CD14-positive monocyte (primary cell): ENCODE data around the gene TMEM91. TPM values are rescaled to one million over a fixed set of nuclear protein-coding genes. Genes with fewer than 3 reads are reported as not detected.

Source experiments
- DNase-seq, 3 donors: peaks; one replicate each; pipeline ENCODE4 v3.0.0-alpha.2; 2011 to 2022
- H2AFZ ChIP-seq: 2 replicates; pipeline ENCODE4 v1.6.0; 2012; ENCODE audit warnings: mild to moderate bottlenecking, low read depth, low read length, inconsistent platforms; ENCODE audit not compliant: insufficient read depth, poor library complexity, severe bottlenecking
- H3K27ac ChIP-seq, 2 donors: 1 replicate in 1 of 2; 2 replicates in 1 of 2; pipeline ENCODE4 v1.5.1; 2012 to 2013; ENCODE audit warnings: low read length in 2 of 2, control low read depth in 1 of 2, inconsistent platforms in 1 of 2, low read depth in 1 of 2, mild to moderate bottlenecking in 1 of 2
- H3K27me3 ChIP-seq, 2 donors: one replicate each; pipeline versions ENCODE4 v1.6.0 to v1.6.1; 2011 to 2013; ENCODE audit warnings: low read length in 2 of 2; ENCODE audit not compliant: control insufficient read depth in 2 of 2, insufficient read depth in 2 of 2
- H3K36me3 ChIP-seq, 2 donors: replicated peaks in 1 of 2; 1 replicate in 1 of 2; 2 replicates in 1 of 2; pipeline versions ENCODE4 v1.5.1 to v1.6.1; 2012 to 2013; ENCODE audit warnings: low read length in 2 of 2, control low read depth in 1 of 2, inconsistent platforms in 1 of 2, mild to moderate bottlenecking in 1 of 2; ENCODE audit not compliant: insufficient read depth in 2 of 2, control insufficient read depth in 1 of 2
- H3K4me1 ChIP-seq, 2 donors: 1 replicate in 1 of 2; 2 replicates in 1 of 2; pipeline versions ENCODE4 v1.5.1 to v1.6.1; 2012 to 2013; ENCODE audit warnings: low read length in 2 of 2, control low read depth in 1 of 2, inconsistent platforms in 1 of 2, mild to moderate bottlenecking in 1 of 2, moderate library complexity in 1 of 2; ENCODE audit not compliant: insufficient read depth in 2 of 2, control insufficient read depth in 1 of 2
- H3K4me2 ChIP-seq: replicated peaks from 2 replicates; pipeline ENCODE3; 2012; ENCODE audit warnings: low read length, moderate library complexity, mild to moderate bottlenecking; ENCODE audit not compliant: poor library complexity, severe bottlenecking; ENCODE audit errors: extremely low read depth
- H3K4me3 ChIP-seq, 3 experiments: fragments of 200-600 bp in 1 of 3; sonication (generic) in 1 of 3; replicated peaks in 1 of 3; 1 replicate in 2 of 3; 2 replicates in 1 of 3; pipeline ENCODE4 v1.5.1; 2011 to 2013; ENCODE audit warnings: low read length in 3 of 3, mild to moderate bottlenecking in 3 of 3, control low read depth in 2 of 3, low read depth in 2 of 3, inconsistent platforms in 1 of 3, moderate library complexity in 1 of 3
- H3K79me2 ChIP-seq: 2 replicates; pipeline ENCODE4 v1.6.0; 2012; ENCODE audit warnings: mild to moderate bottlenecking, control low read depth, inconsistent platforms, low read length, moderate library complexity; ENCODE audit not compliant: insufficient read depth
- H3K9ac ChIP-seq: 2 replicates; pipeline ENCODE4 v1.6.0; 2017; ENCODE audit warnings: low read length, mild to moderate bottlenecking; ENCODE audit not compliant: insufficient read depth, poor library complexity, severe bottlenecking
- H3K9me3 ChIP-seq, 2 donors: replicated peaks in 1 of 2; 1 replicate in 1 of 2; 2 replicates in 1 of 2; pipeline versions ENCODE4 v1.5.1 to v1.6.1; 2012 to 2013; ENCODE audit warnings: low read length in 2 of 2, control low read depth in 1 of 2; ENCODE audit not compliant: control insufficient read depth in 1 of 2, insufficient read depth in 1 of 2
- H4K20me1 ChIP-seq: 2 replicates; pipeline ENCODE4 v1.6.0; 2012; ENCODE audit warnings: mild to moderate bottlenecking, low read length, control low read depth, moderate library complexity; ENCODE audit not compliant: insufficient read depth
- H3K27ac Mint-ChIP-seq, 7 donors: one replicate each; pipeline ENCODE4 v1.8.0; 2020; ENCODE audit warnings: mild to moderate bottlenecking in 7 of 7, mixed read lengths in 7 of 7, moderate library complexity in 6 of 7, inconsistent platforms in 2 of 7
- H3K27me3 Mint-ChIP-seq, 3 donors: one replicate each; pipeline ENCODE4 v1.8.0; 2021 to 2022; ENCODE audit warnings: low read depth in 3 of 3, mild to moderate bottlenecking in 3 of 3, mixed read lengths in 3 of 3, moderate library complexity in 3 of 3, inconsistent platforms in 1 of 3
- H3K36me3 Mint-ChIP-seq, 2 donors: one replicate each; pipeline ENCODE4 v1.8.0; 2020; ENCODE audit warnings: mixed read lengths in 2 of 2, inconsistent platforms in 1 of 2, mild to moderate bottlenecking in 1 of 2
- H3K4me1 Mint-ChIP-seq: one replicate; pipeline ENCODE4 v1.8.0; 2020; ENCODE audit warnings: mild to moderate bottlenecking, mixed read lengths
- H3K4me3 Mint-ChIP-seq, 2 donors: one replicate each; pipeline ENCODE4 v1.8.0; 2020; ENCODE audit warnings: mild to moderate bottlenecking in 2 of 2, mixed read lengths in 2 of 2, moderate library complexity in 1 of 2
- H3K9me3 Mint-ChIP-seq, 7 donors: one replicate each; pipeline ENCODE4 v1.8.0; 2020 to 2022; ENCODE audit warnings: mixed read lengths in 7 of 7, mild to moderate bottlenecking in 6 of 7, moderate library complexity in 6 of 7, inconsistent platforms in 2 of 7
- CTCF ChIP-seq: fragments of 200-600 bp; IDR thresholded peaks from one replicate; pipeline ENCODE4 v1.8.0; 2022; ENCODE audit warnings: antibody characterized with exemption, mild to moderate bottlenecking
- WGBS: methylation state at CpG from one replicate; pipeline ENCODE4 v1.1.5; 2013; ENCODE audit warnings: missing lambda C conversion rate; ENCODE audit not compliant: insufficient coverage; 5-methylcytosine and 5-hydroxymethylcytosine counted together
- intact Hi-C, 2 donors: fragments of 100-400 bp; cut with micrococcal nuclease; formaldehyde crosslinking; loops; one replicate each; pipeline versions ENCODE4 v1.15.0 to v1.15.1; 2023
- polyA plus RNA-seq, 3 donors: library from polyadenylated mRNA; depleted of rRNA in 1 of 3; unstranded in 2 of 3; stranded (reverse) in 1 of 3; fragments of 300-500 nt in 2 of 3; fragments of >200 nt in 1 of 3; fragmentation: Illumina TruSeq in 2 of 3; gene quantifications; 1 replicate in 2 of 3; 2 replicates in 1 of 3; pipeline ENCODE4 v1.2.3, GENCODE V29; 2012 to 2021

The TMEM91 gene
- polyA plus RNA-seq, 3 donors, result 29.1 to 103 (median 34.9) TPM

DNA sequence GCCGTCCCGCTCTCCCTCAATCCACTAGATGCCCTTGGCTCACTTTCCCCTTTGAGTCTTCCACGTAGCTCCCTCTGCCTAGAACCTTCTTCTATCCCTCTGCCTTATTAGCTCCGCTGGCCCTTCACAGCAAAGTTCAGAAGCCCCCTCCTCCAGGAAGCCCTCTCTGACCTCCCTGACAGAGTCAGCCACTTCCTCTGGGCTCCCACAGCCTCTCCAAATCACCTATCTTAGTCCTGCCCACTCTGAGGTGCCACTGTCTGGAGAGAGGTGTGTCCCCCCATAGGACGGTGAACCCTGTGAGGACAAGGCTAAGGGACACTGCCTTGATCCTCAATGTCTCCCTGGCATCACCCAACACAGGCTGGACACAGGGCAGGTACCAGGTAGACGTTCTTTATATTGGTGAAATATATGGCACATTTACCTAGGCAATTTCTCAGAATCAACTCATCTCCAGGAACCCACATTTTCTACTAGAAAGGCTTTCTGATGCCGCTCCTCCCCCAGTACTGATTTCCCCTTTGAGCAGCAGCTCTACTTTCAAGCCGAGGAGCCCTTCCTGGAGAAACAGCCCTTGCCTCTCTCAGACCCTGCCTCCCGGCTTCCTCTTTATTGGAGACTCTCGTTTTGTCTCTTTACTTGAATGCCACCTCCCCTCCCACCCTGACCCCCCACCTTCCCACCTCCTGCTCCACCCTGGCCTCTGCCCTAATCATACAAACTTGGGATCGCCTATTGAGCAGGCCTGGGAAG, 19.2 kb upstream of the TMEM91 start:
- intact Hi-C loops, result loop anchor here in 1 of 2 donors (10.0 kb wide), 1 partner anchor 168 kb away; no protein-coding TSS in a partner anchor
- peak overlapping the region; percentile 56 to 88 (median 84) for H3K27ac Mint-ChIP-seq
- no peak for TF ChIP-seq CTCF
- Histone ChIP-seq H4K20me1 (peaks cover 15% of the 10 kb centered on the region), H3K4me3 (peak overlapping the region in 1 of 3 experiments; percentile 42), H3K27ac (peak overlapping the region; percentile 11 to 73), H3K9ac (no peak overlapping the region), H3K9me3 (no peaks in the 10 kb centered on the region), H3K4me1 (peaks cover 47% of the 10 kb centered on the region in 2 donors), H3K79me2 (peaks cover 33% of the 10 kb centered on the region), H3K4me2 (peak overlapping the region; percentile 37), H3K27me3 (no peaks in the 10 kb centered on the region), H3K36me3 (peaks cover 0 to 6% of the 10 kb centered on the region in 2 donors), H2AFZ (no peak overlapping the region)
- peaks cover 47% of the 10 kb centered on the region for H3K4me1 Mint-ChIP-seq
- peak overlapping the region; percentile 24 to 60 for H3K4me3 Mint-ChIP-seq
- H3K9me3 Mint-ChIP-seq, result peaks cover 0 to 2% (median 0%) of the 10 kb centered on the region in 7 donors
- H3K27me3 Mint-ChIP-seq, result no peaks in the 10 kb centered on the region
- peaks cover 14 to 41% of the 10 kb centered on the region in 2 donors for H3K36me3 Mint-ChIP-seq
- 46% methylated on average over 7 of the region's 11 CpGs for WGBS
- DNase-seq, result peak; percentile 40 to 58 (median 47)

DNA sequence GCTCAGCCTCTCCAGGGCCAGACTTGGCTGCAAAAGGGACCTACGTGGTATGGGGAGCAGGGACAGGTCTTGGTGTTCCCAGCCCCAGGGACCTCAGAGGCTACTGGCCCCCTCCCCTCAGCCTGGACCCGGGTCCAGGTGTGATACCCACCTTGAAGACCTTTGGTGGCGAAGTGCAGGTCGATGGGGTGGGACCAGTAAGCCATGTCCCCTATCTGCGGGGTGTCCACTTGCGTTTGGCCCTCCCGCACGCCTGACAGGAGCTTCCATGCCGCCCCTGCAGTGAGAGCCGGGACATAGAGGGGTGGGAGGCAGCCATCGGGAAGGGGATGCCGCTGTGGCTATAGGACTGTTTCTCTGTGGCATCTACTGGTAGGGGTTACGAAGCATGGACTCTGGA, 18.6 kb upstream of the TMEM91 start:
- Histone ChIP-seq H3K4me1 (peaks cover 50 to 52% of the 10 kb centered on the region in 2 donors), H3K4me2 (no peak overlapping the region), H2AFZ (no peak overlapping the region), H3K27ac (peak overlapping the region; percentile 7 to 63), H3K9me3 (no peaks in the 10 kb centered on the region), H3K27me3 (no peaks in the 10 kb centered on the region), H3K36me3 (peaks cover 0 to 6% of the 10 kb centered on the region in 2 donors), H3K4me3 (peak overlapping the region in 1 of 3 experiments; percentile 13), H3K79me2 (peaks cover 29% of the 10 kb centered on the region), H4K20me1 (peaks cover 9% of the 10 kb centered on the region), H3K9ac (no peak overlapping the region)
- no peak for TF ChIP-seq CTCF
- no peak for DNase-seq
- H3K27me3 Mint-ChIP-seq, result no peaks in the 10 kb centered on the region
- H3K9me3 Mint-ChIP-seq, result no peaks in the 10 kb centered on the region
- H3K36me3 Mint-ChIP-seq, result peaks cover 14 to 41% of the 10 kb centered on the region in 2 donors
- WGBS, result 94% methylated on average over 6 of the region's 13 CpGs
- no peak overlapping the region for H3K4me3 Mint-ChIP-seq
- peaks cover 52% of the 10 kb centered on the region for H3K4me1 Mint-ChIP-seq
- intact Hi-C loops, result loop anchor here in 1 of 2 donors (10.0 kb wide), 1 partner anchor 167 kb away; no protein-coding TSS in a partner anchor
- peak overlapping the region in 6 of 7 donors; percentile 51 to 88 (median 82) for H3K27ac Mint-ChIP-seq
